Lung (tissue), 12 donors: ENCODE data around the gene POLA1. TPM values are rescaled to one million over a fixed set of nuclear protein-coding genes. Genes with fewer than 3 reads are reported as not detected.

Experiments used
- ATAC-seq: fragments of 200-7000 bp; cut with Tn5 transposase; one replicate; pipeline ENCODE4 v1.9.1; 2020; ENCODE audit warnings: moderate number of reproducible peaks; ENCODE audit not compliant: insufficient read depth, low FRiP score
- DNase-seq, 3 donors: peaks; one replicate each; pipeline ENCODE4 v3.0.0-alpha.2; 2013 to 2017
- H3K27ac ChIP-seq, 2 donors: one replicate each; pipeline ENCODE4 v1.5.1; 2013; ENCODE audit warnings: mild to moderate bottlenecking in 2 of 2, moderate library complexity in 2 of 2, control low read depth in 1 of 2, inconsistent platforms in 1 of 2, low read depth in 1 of 2, low read length in 1 of 2
- H3K27me3 ChIP-seq, 3 donors: one replicate each; pipeline ENCODE4 v1.5.1; 2013; ENCODE audit warnings: low read length in 2 of 3; ENCODE audit not compliant: control insufficient read depth in 3 of 3, insufficient read depth in 3 of 3
- H3K36me3 ChIP-seq, 4 donors: one replicate each; pipeline ENCODE4 v1.5.1; 2013; ENCODE audit warnings: low read length in 4 of 4, mild to moderate bottlenecking in 1 of 4, moderate library complexity in 1 of 4; ENCODE audit not compliant: control insufficient read depth in 4 of 4, insufficient read depth in 4 of 4
- H3K4me1 ChIP-seq, 5 donors: one replicate each; pipeline ENCODE4 v1.5.1; 2013; ENCODE audit warnings: low read length in 5 of 5, mild to moderate bottlenecking in 2 of 5, moderate library complexity in 1 of 5; ENCODE audit not compliant: control insufficient read depth in 5 of 5, insufficient read depth in 5 of 5
- H3K4me3 ChIP-seq: one replicate; pipeline ENCODE4 v1.5.1; 2013; ENCODE audit warnings: mild to moderate bottlenecking, control low read depth, moderate library complexity
- H3K9ac ChIP-seq, 2 donors: one replicate each; pipeline ENCODE4 v1.5.1; 2013; ENCODE audit warnings: low read length in 2 of 2, control low read depth in 1 of 2; ENCODE audit not compliant: insufficient read depth in 1 of 2
- H3K9me3 ChIP-seq, 4 donors: one replicate each; pipeline ENCODE4 v1.5.1; 2013; ENCODE audit warnings: low read length in 3 of 4, mild to moderate bottlenecking in 1 of 4, moderate library complexity in 1 of 4; ENCODE audit not compliant: control insufficient read depth in 4 of 4, insufficient read depth in 3 of 4
- WGBS, 2 donors: extraction: QIAGEN DNeasy Blood & Tissue Kit; methylation state at CpG; one replicate each; pipeline ENCODE4 v1.1.7; 2013; 5-methylcytosine and 5-hydroxymethylcytosine counted together
- polyA plus RNA-seq, 2 donors: library from polyadenylated mRNA; stranded (reverse); fragments of 200-250 nt; gene quantifications; one replicate each; pipeline ENCODE4 v1.2.1, GENCODE V29; 2013
- total RNA-seq, 2 donors: library from RNA; depleted of rRNA in 1 of 2; stranded (reverse); fragments of >200 nt in 1 of 2; gene quantifications; one replicate each; pipeline ENCODE4 v1.2.1, GENCODE V29; 2014 to 2021
- TF ChIP-seq, protein P1 (sequence below): IDR thresholded peaks from 2 replicates; pipeline ENCODE4 v1.5.1; 2012; ENCODE audit warnings: mild to moderate bottlenecking; ENCODE audit errors: control extremely low read depth, extremely low read depth
- donor health status: control.
- donor health status: control.
- donor health status: Bipolar disorder and iron deficiency.
- donor health status: healthy.
- donor health status: DM: yes; HTN: yes; CAD: no.

POLA1 gene
- total and polyA plus RNA-seq, 4 donors: 2.4 to 18.7 (median 6.1) TPM

DNA sequence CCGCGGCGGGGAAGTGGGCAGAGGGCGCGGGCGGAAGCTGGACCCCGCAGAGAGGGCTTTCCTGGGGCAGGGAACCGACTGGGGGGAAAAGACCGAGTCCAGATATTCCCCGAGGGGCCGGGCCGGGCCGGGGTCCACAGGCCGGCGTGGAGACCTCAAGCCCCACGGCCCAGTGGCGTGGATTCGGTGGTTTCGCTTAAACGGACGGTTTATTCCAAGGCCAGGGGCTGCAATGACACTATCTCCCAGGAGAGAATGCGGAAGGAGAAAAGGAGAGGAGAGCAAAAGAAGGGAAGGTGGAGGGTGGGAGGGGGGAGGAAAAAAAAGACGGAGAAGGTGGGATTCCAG, 311.3 kb downstream of the POLA1 start:
- Histone ChIP-seq H3K4me1 (peaks cover 0 to 11% (median 4%) of the 10 kb centered on the region in 5 donors), H3K9me3 (peaks cover 0 to 19% (median 0%) of the 10 kb centered on the region in 4 donors), H3K4me3 (no peak overlapping the region), H3K9ac (no peak overlapping the region), H3K36me3 (no peaks in the 10 kb centered on the region), H3K27me3 (peaks cover 38 to 83% (median 64%) of the 10 kb centered on the region in 3 donors), H3K27ac (peak overlapping the region in 1 of 2 donors; percentile 13)
- TF ChIP-seq, protein P1, sequence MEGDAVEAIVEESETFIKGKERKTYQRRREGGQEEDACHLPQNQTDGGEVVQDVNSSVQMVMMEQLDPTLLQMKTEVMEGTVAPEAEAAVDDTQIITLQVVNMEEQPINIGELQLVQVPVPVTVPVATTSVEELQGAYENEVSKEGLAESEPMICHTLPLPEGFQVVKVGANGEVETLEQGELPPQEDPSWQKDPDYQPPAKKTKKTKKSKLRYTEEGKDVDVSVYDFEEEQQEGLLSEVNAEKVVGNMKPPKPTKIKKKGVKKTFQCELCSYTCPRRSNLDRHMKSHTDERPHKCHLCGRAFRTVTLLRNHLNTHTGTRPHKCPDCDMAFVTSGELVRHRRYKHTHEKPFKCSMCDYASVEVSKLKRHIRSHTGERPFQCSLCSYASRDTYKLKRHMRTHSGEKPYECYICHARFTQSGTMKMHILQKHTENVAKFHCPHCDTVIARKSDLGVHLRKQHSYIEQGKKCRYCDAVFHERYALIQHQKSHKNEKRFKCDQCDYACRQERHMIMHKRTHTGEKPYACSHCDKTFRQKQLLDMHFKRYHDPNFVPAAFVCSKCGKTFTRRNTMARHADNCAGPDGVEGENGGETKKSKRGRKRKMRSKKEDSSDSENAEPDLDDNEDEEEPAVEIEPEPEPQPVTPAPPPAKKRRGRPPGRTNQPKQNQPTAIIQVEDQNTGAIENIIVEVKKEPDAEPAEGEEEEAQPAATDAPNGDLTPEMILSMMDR: no peak
- DNase-seq (no peak), ATAC-seq (no peak)
- 3 to 23% methylated on average over 17 to 23 of the region's 23 CpGs for WGBS, 2 donors

DNA sequence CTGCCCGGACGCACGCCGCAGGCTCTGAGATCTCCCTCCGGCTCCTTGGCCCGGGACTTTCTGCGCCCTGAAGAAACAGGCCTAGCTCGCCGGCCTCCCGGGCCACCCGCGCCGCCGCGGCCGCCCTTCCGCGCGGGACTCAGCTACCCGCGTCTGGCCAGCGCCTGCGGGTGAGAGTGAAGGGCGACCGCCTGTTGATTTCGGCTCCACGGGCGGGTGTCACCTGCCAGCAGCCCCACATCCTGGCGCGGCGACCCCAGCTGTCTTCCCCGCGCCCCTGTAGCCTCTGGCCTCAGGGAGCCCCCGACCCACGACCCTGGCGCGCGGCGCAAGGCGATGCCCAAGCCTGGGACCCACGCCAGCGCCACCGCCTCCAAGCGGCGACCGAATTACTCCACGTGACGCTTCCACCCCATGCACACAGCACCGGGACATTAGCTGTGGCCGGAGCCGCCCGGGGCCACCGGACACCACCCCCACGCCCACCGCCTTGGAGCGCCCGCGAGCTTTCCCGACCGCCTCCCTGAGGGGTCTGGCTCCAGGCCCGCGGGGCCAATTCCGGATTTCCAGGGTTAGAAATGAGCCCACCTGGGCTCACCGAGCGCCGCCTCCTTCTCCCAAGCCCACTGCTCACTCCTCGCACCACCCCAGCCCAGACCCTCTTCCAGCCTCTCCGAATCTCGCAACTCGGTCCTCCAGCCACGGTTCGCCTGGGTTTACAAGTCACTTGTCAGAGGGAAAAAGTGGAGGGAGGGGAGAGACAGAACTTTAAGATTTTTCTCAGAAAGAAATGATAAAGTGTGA, 311.9 kb downstream of the POLA1 start:
- DNase-seq: peak in 1 of 3 donors; percentile 6
- WGBS, 2 donors: 0 to 27% methylated on average over 14 to 72 of the region's 72 CpGs
- H3K9ac ChIP-seq: no peak overlapping the region

DNA sequence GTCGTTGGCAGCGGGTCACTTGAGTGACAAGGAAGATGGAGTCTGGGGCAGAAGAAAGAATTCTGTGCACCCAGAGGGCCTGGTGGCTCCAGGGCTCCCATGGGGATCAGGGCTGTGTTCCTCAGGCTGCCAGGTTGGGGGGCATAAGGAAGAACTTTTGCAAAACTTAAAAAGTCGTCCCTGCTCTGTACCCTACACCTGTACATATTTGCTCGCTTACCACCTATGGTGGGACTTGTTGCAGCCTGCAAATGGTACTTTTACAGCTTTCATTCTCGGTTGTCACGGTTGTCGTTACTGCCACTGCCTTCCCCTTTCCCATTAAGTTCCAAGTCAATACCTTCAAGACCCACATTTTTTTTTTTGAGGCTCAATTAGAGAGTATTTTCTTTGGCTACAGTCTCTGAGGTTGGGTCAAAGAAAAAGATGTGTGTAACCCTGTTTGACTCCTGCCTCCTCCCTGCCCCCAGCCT, 312.9 kb downstream of the POLA1 start:
- peaks cover 0 to 11% (median 4%) of the 10 kb centered on the region in 5 donors for H3K4me1 ChIP-seq
- H3K9ac ChIP-seq: no peak overlapping the region
- ATAC-seq: no peak
- peak in 1 of 3 donors; percentile 6 for DNase-seq
- no peaks in the 10 kb centered on the region for H3K36me3 ChIP-seq
- TF ChIP-seq, protein P1: no peak
- no peak overlapping the region for H3K27ac ChIP-seq
- H3K27me3 ChIP-seq: peaks cover 40 to 84% (median 68%) of the 10 kb centered on the region in 3 donors
- WGBS, 2 donors: 3 to 28% methylated on average over 7 of the region's 7 CpGs
- no peak overlapping the region for H3K4me3 ChIP-seq
- H3K9me3 ChIP-seq: peaks cover 0 to 20% (median 0%) of the 10 kb centered on the region in 4 donors

More for the DNA sequence above, 311.9 kb downstream of the POLA1 start:
- Histone ChIP-seq H3K36me3 (no peaks in the 10 kb centered on the region), H3K27me3 (peaks cover 40 to 84% (median 66%) of the 10 kb centered on the region in 3 donors), H3K4me3 (no peak overlapping the region), H3K4me1 (peaks cover 0 to 11% (median 4%) of the 10 kb centered on the region in 5 donors), H3K9me3 (peaks cover 0 to 20% (median 0%) of the 10 kb centered on the region in 4 donors), H3K27ac (no peak overlapping the region)
- TF ChIP-seq, protein P1: no peak
- ATAC-seq: no peak
